Measurements from ENCODE around the gene FKBP6.
"Not testable (repeated sequence)": the region's sequence is repeated elsewhere in the genome, so short reads cannot be mapped to it uniquely, and the experiment has no call there.

- not testable (repeated sequence) for TF ChIP-seq CTCF (IDR thresholded peaks at IDR 0.05 in 2 of 3, conservative IDR thresholded peaks at IDR 0.05 in 1 of 3; ENCODE audit: insufficient read depth in 2 of 3, low read depth in 1 of 3, low read length in 3 of 3); CBFA2T3 (IDR thresholded peaks at IDR 0.05); CBX5 (IDR thresholded peaks at IDR 0.05; ENCODE audit: borderline replicate concordance, low read depth); THAP12 (CRISPR knock-in tag; IDR thresholded peaks at IDR 0.05); POLR2A (conservative IDR thresholded peaks at IDR 0.05); PCBP2 (IDR thresholded peaks at IDR 0.05; ENCODE audit: low read depth, low read length, poor library complexity, severe bottlenecking); MEF2A (IDR thresholded peaks at IDR 0.05; ENCODE audit: control insufficient read depth, low read depth, low read length); ZNF282 (CRISPR knock-in tag; IDR thresholded peaks at IDR 0.05); MYNN (IDR thresholded peaks at IDR 0.05); MYNN (CRISPR knock-in tag; IDR thresholded peaks at IDR 0.05)
Observed at GRCh38 chr7:73404860-73405259, 76.9 kb downstream of the FKBP6 start.
